CD8-positive, alpha-beta memory T cell (primary cell): ENCODE results near the gene EIF4G1. TPM values are rescaled to one million over a fixed set of nuclear protein-coding genes. Genes with fewer than 3 reads are reported as not detected.
A peak's percentile ranks its signal among the peaks of the same experiment; 100 is the strongest.

Experiments
- CTCF ChIA-PET: fragments of 350-600 bp; sonication (Branson Sonifier 250); formaldehyde crosslinking; loops from one replicate; lab custom pipeline; 2021; ENCODE audit warnings: antibody characterized with exemption; lab: Charles Lee
- POLR2A ChIA-PET: fragments of 350-600 bp; sonication (Branson Sonifier 250); formaldehyde crosslinking; loops from one replicate; lab custom pipeline; 2021; ENCODE audit warnings: antibody characterized with exemption; lab: Charles Lee
- DNase-seq, 5 donors: peaks; one replicate each; pipeline versions ENCODE4 v3.0.0 to v3.0.0-alpha.2; 2020 to 2022; ENCODE audit warnings: mixed read lengths in 1 of 5
- H3K27ac ChIP-seq: one replicate; pipeline ENCODE4 v1.7.0; 2013; ENCODE audit warnings: low read depth, mild to moderate bottlenecking, low read length, moderate library complexity
- H3K27me3 ChIP-seq: 2 replicates; pipeline ENCODE4 v1.7.0; 2013; ENCODE audit warnings: low read length, mild to moderate bottlenecking; ENCODE audit not compliant: insufficient read depth, poor library complexity, severe bottlenecking
- H3K36me3 ChIP-seq: 2 replicates; pipeline ENCODE4 v1.7.0; 2013; ENCODE audit warnings: mild to moderate bottlenecking, low read length, moderate library complexity; ENCODE audit not compliant: insufficient read depth
- H3K4me1 ChIP-seq: 2 replicates; pipeline ENCODE4 v1.7.0; 2013; ENCODE audit warnings: mild to moderate bottlenecking, low read length, moderate library complexity; ENCODE audit not compliant: insufficient read depth
- H3K4me3 ChIP-seq: 2 replicates; pipeline ENCODE4 v1.7.0; 2013; ENCODE audit warnings: mild to moderate bottlenecking, low read length
- H3K9me3 ChIP-seq: 2 replicates; pipeline ENCODE4 v1.7.0; 2013; ENCODE audit warnings: mild to moderate bottlenecking, low read length
- H3K27ac Mint-ChIP-seq, 8 donors: one replicate each; pipeline ENCODE4 v1.8.0; 2020 to 2021; ENCODE audit warnings: mixed read lengths in 8 of 8, mild to moderate bottlenecking in 6 of 8, inconsistent platforms in 3 of 8, moderate library complexity in 3 of 8
- H3K27me3 Mint-ChIP-seq, 2 donors: one replicate each; pipeline ENCODE4 v1.8.0; 2020 to 2021; ENCODE audit warnings: mixed read lengths in 2 of 2, mild to moderate bottlenecking in 1 of 2, moderate library complexity in 1 of 2
- H3K36me3 Mint-ChIP-seq, 3 donors: one replicate each; pipeline ENCODE4 v1.8.0; 2020 to 2021; ENCODE audit warnings: mixed read lengths in 3 of 3, inconsistent platforms in 1 of 3, mild to moderate bottlenecking in 1 of 3
- H3K4me1 Mint-ChIP-seq, 3 donors: one replicate each; pipeline ENCODE4 v1.8.0; 2020 to 2021; ENCODE audit warnings: mixed read lengths in 3 of 3, inconsistent platforms in 1 of 3, mild to moderate bottlenecking in 1 of 3
- H3K4me3 Mint-ChIP-seq, 7 donors: one replicate each; pipeline ENCODE4 v1.8.0; 2020 to 2021; ENCODE audit warnings: mixed read lengths in 7 of 7, mild to moderate bottlenecking in 6 of 7, moderate library complexity in 4 of 7, inconsistent platforms in 2 of 7
- H3K9me3 Mint-ChIP-seq, 5 donors: one replicate each; pipeline ENCODE4 v1.8.0; 2020 to 2022; ENCODE audit warnings: mixed read lengths in 5 of 5, mild to moderate bottlenecking in 3 of 5, moderate library complexity in 2 of 5, inconsistent platforms in 1 of 5
- polyA plus RNA-seq: library from polyadenylated mRNA; unstranded; fragments of 300-500 nt; fragmentation: Illumina TruSeq; gene quantifications from one replicate; pipeline ENCODE4 v1.2.3, GENCODE V29; 2021
- total RNA-seq, 2 experiments: library from RNA; stranded (reverse); gene quantifications; one replicate each; pipeline ENCODE4 v1.2.3, GENCODE V29; 2021

Gene EIF4G1
- total and polyA plus RNA-seq, 3 experiments from 2014 or later, result 46.2 to 694 (median 693) TPM

DNA sequence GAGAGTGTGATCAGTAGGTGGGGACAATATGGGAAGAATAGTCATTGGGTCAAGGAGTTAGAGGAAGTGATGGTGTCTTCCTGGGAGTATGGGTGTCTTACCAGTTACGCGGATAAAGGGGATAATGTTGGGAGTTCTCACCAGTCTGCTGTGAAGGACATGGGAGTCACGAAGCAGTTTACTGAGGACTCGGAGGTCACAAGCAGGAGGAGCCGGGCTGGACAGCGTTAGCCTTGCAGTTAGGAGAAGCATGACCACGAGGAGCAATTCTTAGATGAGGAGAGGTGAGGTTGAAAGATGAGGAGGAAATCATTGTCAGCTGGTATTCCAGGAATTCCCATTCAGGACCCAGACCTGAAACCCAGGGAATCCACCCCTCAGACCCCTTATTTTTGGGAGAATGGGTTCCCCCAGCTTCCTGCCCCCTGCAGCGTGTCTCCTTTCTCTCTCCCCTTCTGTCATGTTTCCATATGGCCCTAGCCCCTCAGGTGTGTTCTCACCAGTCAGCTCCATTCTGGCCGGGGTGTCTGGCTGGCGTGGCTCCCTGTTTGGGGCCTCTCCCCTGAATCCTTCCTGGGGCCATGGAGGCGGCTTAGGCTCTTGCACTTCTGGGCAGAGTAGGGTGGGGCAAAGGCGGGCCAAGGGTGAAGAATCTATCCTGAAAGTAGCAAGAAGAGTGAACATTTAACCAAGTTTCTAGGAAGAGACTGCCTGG, 61.5 kb downstream of the EIF4G1 start:
- Mint-ChIP-seq H3K27me3 (peaks cover 27 to 48% of the 10 kb centered on the region in 2 donors), H3K36me3 (peaks cover 0 to 2% (median 0%) of the 10 kb centered on the region in 3 donors), H3K9me3 (no peaks in the 10 kb centered on the region), H3K27ac (no peak overlapping the region), H3K4me1 (peaks cover 7 to 14% (median 8%) of the 10 kb centered on the region in 3 donors), H3K4me3 (no peak overlapping the region)
- ChIA-PET POLR2A (no interaction called here), CTCF (interaction anchor here (1.0 to 1.5 kb wide), 2 partner anchors 22 to 138 kb away, joined by 4 read pairs; no protein-coding TSS in a partner anchor)
- DNase-seq, result no peak
- no peaks in the 10 kb centered on the region for H3K36me3 ChIP-seq
- H3K4me3 ChIP-seq, result no peak overlapping the region
- H3K9me3 ChIP-seq, result no peaks in the 10 kb centered on the region
- H3K27me3 ChIP-seq, result peaks cover 16% of the 10 kb centered on the region
- no peak overlapping the region for H3K27ac ChIP-seq
- H3K4me1 ChIP-seq, result peaks cover 3% of the 10 kb centered on the region

DNA sequence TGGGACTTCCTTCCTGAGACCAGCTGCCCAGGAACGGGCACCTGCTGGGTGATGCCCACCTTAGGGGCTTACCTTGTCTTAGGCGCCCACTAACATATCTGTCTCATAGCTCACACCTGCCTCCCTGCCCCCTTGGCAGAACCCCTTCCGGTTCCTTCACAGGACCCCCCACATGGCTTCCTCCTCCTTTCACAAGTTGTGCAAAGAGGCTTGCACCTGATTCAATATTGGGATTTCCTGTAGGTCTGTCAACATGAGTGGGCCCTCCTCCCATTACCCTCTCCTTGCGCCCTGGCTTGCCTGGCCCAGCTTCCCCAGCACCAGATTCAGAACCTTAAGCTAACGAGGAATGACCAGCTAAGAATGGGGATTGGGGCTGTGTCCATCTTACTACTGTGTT, 63.0 kb downstream of the EIF4G1 start:
- Histone ChIP-seq H3K27ac (no peak overlapping the region), H3K36me3 (no peaks in the 10 kb centered on the region), H3K4me3 (no peak overlapping the region), H3K4me1 (peaks cover 10% of the 10 kb centered on the region), H3K9me3 (no peaks in the 10 kb centered on the region), H3K27me3 (peaks cover 30% of the 10 kb centered on the region)
- Mint-ChIP-seq H3K36me3 (peaks cover 0 to 2% (median 0%) of the 10 kb centered on the region in 3 donors), H3K9me3 (no peaks in the 10 kb centered on the region), H3K4me3 (no peak overlapping the region), H3K4me1 (peaks cover 5 to 21% (median 9%) of the 10 kb centered on the region in 3 donors), H3K27me3 (peaks cover 34 to 62% of the 10 kb centered on the region in 2 donors), H3K27ac (no peak overlapping the region)
- DNase-seq, result no peak
- ChIA-PET CTCF (interaction anchor here (0.5 to 1.5 kb wide), 2 partner anchors 23 to 95 kb away, joined by 3 to 4 read pairs; no protein-coding TSS in a partner anchor), POLR2A (no interaction called here)

DNA sequence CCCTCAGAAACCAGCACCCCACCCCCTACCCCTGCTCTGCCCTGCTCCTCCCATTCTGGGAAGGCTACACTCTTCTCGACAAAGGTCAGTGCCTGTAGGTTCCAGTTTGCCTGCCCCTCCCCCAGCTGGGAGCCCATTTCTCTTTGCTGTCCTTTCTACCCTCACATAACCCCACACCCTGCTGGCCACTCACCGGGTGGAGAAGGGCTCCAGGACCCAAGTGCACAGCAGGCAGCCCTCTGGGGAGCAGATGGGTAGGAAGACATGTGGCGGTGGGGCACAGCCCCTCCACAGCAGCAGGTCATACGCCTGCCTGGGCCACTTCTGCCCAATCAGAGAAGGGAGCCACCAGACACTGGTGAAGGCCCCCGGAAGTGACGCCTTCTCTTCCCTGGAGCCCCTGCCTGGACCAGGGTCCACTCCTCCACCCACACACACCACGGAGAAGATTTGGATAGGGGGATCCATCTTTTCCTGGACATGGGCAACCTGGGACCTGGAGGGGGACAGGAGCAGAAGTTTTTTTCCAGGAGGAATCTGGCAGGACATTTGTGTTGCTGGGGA, 63.6 kb downstream of the EIF4G1 start, which contains the start of gene THPO:
THPO (minus strand) TSS at position 326 of the 564 bp plus-strand sequence. CDS start 1,948 bp downstream, outside the sequence.
- POLR2A ChIA-PET, result no interaction called here
- DNase-seq, result no peak

DNA sequence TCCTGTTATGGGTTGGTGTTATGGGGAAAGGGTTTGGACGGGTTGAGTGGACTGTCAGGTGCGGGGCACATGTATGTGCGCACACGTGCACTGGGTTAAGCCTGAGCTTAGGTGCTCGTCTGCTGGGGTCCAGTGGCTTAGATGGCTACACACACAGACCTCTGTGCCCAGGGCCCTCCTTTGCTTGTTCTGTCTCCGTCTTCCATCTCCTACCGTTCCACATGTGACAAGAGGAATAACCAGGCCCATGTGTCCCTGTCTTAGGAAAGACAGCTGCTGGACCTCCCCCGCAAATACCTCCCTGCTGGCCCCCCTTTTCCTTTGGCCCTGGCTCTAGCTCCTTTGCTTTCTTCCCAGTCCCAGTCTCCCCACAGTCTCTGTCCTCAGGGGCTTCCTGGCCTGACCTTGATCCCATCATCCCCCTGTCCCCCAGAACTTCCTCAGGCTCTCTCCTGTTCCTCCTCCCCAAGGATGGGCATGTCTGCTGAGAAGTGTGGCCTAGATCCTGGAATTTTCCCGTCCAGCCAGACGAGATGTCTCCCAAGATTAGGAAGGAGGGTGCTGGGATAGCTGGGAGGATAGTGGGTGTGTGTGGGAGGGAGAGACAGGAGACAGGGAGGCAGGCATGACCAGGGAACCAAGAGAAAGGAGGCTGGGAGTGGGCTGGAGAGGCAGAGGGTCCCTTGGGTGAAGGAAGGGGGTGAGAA, 64.4 kb downstream of the EIF4G1 start:
- H3K27me3 ChIP-seq, result peaks cover 33% of the 10 kb centered on the region
- Mint-ChIP-seq H3K27me3 (peaks cover 46 to 72% of the 10 kb centered on the region in 2 donors), H3K36me3 (peaks cover 0 to 2% (median 0%) of the 10 kb centered on the region in 3 donors), H3K27ac (no peak overlapping the region), H3K4me1 (peaks cover 5 to 21% (median 9%) of the 10 kb centered on the region in 3 donors), H3K4me3 (peak overlapping the region; percentile 68 to 88 (median 71)), H3K9me3 (no peaks in the 10 kb centered on the region)
- CTCF ChIA-PET, result no interaction called here
- no peak overlapping the region for H3K27ac ChIP-seq
- POLR2A ChIA-PET, result no interaction called here
- no peak for DNase-seq
- H3K4me3 ChIP-seq, result no peak overlapping the region
- H3K36me3 ChIP-seq, result no peaks in the 10 kb centered on the region
- no peaks in the 10 kb centered on the region for H3K9me3 ChIP-seq
- peaks cover 10% of the 10 kb centered on the region for H3K4me1 ChIP-seq

More for the DNA sequence above, 63.6 kb downstream of the EIF4G1 start, which contains the start of gene THPO:
- H3K36me3 Mint-ChIP-seq, result peaks cover 0 to 2% (median 0%) of the 10 kb centered on the region in 3 donors
- no peak within 1 kb of the TSS for H3K27ac Mint-ChIP-seq
- H3K9me3 Mint-ChIP-seq, result no peaks in the 10 kb centered on the region
- no peak within 1 kb of the TSS for H3K4me3 ChIP-seq
- no peaks in the 10 kb centered on the region for H3K36me3 ChIP-seq
- H3K27me3 Mint-ChIP-seq, result peaks cover 40 to 68% of the 10 kb centered on the region in 2 donors
- H3K4me1 ChIP-seq, result peaks cover 10% of the 10 kb centered on the region
- peak within 1 kb of the TSS; percentile 68 to 88 (median 71) for H3K4me3 Mint-ChIP-seq
- H3K27ac ChIP-seq, result no peak within 1 kb of the TSS
- H3K9me3 ChIP-seq, result no peaks in the 10 kb centered on the region
- peaks cover 33% of the 10 kb centered on the region for H3K27me3 ChIP-seq
- H3K4me1 Mint-ChIP-seq, result peaks cover 5 to 21% (median 9%) of the 10 kb centered on the region in 3 donors
- CTCF ChIA-PET, result interaction anchor here (0.5 to 1.5 kb wide), 2 partner anchors 24 to 95 kb away, joined by 3 to 4 read pairs; no protein-coding TSS in a partner anchor

DNA sequence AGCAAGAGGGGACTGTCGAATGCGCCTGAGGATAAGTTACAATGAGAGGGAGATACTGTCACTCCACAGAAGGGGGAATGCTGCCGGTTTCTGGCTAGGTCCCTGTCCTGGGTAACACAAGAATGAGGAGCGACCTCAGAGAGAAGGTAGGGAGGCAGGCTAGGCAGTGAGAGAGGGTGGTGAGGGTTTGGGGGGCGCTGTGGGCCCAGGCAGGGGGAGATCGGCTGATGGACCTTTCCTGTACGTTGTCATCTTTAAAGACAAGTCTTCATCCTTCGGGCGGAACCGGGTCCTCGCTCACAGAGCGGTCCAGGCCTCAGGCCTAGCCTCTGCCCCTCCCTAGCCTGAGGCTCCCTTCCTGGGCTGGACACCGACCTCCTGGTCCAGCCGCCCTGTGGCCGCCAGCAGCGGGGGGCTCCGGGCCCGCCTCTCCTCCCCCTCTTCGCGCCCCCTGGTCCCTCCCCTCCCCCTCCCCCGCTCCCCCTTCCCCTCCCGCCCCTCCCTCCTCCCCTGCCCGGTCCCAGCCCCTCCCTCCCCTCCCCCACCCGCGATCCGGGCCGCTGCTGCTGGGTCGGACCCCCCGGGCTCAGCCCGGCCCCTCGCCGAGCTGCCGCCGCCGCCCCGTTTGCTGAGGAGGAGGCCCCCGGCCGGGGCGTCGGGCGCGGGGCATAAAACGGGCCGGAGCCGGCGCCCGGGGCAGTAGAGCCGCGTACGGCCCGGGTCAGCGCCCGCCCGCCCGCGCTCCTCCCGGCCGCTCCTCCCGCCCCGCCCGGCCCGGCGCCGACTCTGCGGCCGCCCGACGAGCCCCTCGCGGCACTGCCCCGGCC, 65.2 kb downstream of the EIF4G1 start, which contains the start of gene CHRD:
CHRD (plus strand) TSS at position 697 of the 827 bp plus-strand sequence. CDS start 265 bp downstream, outside the sequence.
- Histone ChIP-seq H3K4me3 (peak within 1 kb of the TSS; percentile 51), H3K36me3 (no peaks in the 10 kb centered on the region), H3K27me3 (peaks cover 33% of the 10 kb centered on the region), H3K4me1 (peaks cover 10% of the 10 kb centered on the region), H3K27ac (no peak within 1 kb of the TSS), H3K9me3 (no peaks in the 10 kb centered on the region)
- DNase-seq, result no peak
- Mint-ChIP-seq H3K27me3 (peaks cover 48 to 76% of the 10 kb centered on the region in 2 donors), H3K4me1 (peaks cover 5 to 21% (median 9%) of the 10 kb centered on the region in 3 donors), H3K9me3 (no peaks in the 10 kb centered on the region), H3K4me3 (peak within 1 kb of the TSS; percentile 74 to 88 (median 78)), H3K36me3 (peaks cover 0 to 2% (median 0%) of the 10 kb centered on the region in 3 donors), H3K27ac (no peak within 1 kb of the TSS)
- CTCF ChIA-PET, result interaction anchor here (1.2 to 1.5 kb wide), 2 partner anchors 8 to 16 kb away, joined by 5 read pairs; no protein-coding TSS in a partner anchor
- POLR2A ChIA-PET, result no interaction called here

DNA sequence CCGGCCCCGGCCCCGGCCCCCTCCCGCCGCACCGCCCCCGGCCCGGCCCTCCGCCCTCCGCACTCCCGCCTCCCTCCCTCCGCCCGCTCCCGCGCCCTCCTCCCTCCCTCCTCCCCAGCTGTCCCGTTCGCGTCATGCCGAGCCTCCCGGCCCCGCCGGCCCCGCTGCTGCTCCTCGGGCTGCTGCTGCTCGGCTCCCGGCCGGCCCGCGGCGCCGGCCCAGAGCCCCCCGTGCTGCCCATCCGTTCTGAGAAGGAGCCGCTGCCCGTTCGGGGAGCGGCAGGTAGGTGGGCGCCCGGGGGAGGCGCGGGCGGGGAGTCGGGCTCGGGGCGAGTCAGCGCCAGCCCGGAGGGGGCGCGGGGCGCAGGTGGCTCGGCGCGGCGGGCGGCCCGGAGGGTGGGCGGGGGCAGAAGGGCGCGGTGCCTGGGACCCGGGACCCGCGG, 65.8 kb downstream of the EIF4G1 start:
- Histone ChIP-seq H3K36me3 (no peaks in the 10 kb centered on the region), H3K4me1 (peaks cover 10% of the 10 kb centered on the region), H3K27ac (no peak overlapping the region), H3K9me3 (no peaks in the 10 kb centered on the region), H3K27me3 (peaks cover 33% of the 10 kb centered on the region), H3K4me3 (no peak overlapping the region)
- Mint-ChIP-seq H3K9me3 (no peaks in the 10 kb centered on the region), H3K36me3 (peaks cover 0 to 2% (median 0%) of the 10 kb centered on the region in 3 donors), H3K4me3 (no peak overlapping the region), H3K27ac (no peak overlapping the region), H3K4me1 (peaks cover 5 to 21% (median 9%) of the 10 kb centered on the region in 3 donors), H3K27me3 (peaks cover 48 to 78% of the 10 kb centered on the region in 2 donors)
- POLR2A ChIA-PET, result no interaction called here
- peak in 1 of 5 donors; percentile 8 for DNase-seq
- CTCF ChIA-PET, result interaction anchor here (1.2 to 1.5 kb wide), 2 partner anchors 9 to 16 kb away, joined by 5 read pairs; no protein-coding TSS in a partner anchor
